HUES64 (cell line): ENCODE results near the gene SYT2.

Experiments used
- H3K27ac ChIP-seq: 2 replicates; pipeline ENCODE4 v1.7.0; 2013; ENCODE audit warnings: low read depth, low read length, inconsistent platforms
- H3K27me3 ChIP-seq: 2 replicates; pipeline ENCODE4 v1.6.1; 2013; ENCODE audit warnings: mild to moderate bottlenecking, low read length; ENCODE audit not compliant: insufficient read depth
- H3K36me3 ChIP-seq: 2 replicates; pipeline ENCODE4 v1.6.1; 2013; ENCODE audit warnings: mild to moderate bottlenecking, low read length; ENCODE audit not compliant: insufficient read depth
- H3K4me1 ChIP-seq: 2 replicates; pipeline ENCODE4 v1.6.1; 2013; ENCODE audit warnings: mild to moderate bottlenecking, low read length, moderate library complexity; ENCODE audit not compliant: insufficient read depth
- H3K4me3 ChIP-seq: 2 replicates; pipeline ENCODE4 v1.5.1; 2013; ENCODE audit warnings: mild to moderate bottlenecking, low read length, moderate library complexity
- H3K9ac ChIP-seq: 2 replicates; pipeline ENCODE4 v1.6.1; 2013; ENCODE audit warnings: mild to moderate bottlenecking, low read depth, low read length
- H3K9me3 ChIP-seq: 2 replicates; pipeline ENCODE4 v1.6.1; 2013; ENCODE audit warnings: low read depth, low read length; ENCODE audit not compliant: insufficient read depth
- WGBS: fragments of 150-250, 120-280 bp; methylation state at CpG from one replicate; pipeline ENCODE4 v1.1.7; 2013; ENCODE audit warnings: missing lambda C conversion rate; 5-methylcytosine and 5-hydroxymethylcytosine counted together

SYT2 gene

DNA sequence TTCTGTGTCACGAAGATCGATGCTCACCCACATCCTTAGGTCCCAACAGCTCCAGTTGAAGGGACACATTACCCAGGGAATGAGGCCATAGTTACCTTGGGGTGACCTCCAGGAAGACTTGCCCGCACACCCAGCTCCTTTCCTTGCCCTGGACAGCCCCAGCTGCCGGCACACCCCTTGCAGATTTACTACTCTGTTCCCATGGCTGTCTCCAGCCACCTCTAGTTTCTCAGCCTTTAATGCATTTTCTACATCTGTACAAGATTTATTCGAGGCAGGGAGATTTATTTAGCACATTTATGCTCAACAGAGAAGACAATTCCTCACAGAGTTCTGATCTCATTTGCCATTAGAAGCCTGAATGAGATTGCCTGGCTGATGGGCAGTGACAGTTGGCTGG, 36.7 kb downstream of the SYT2 start:
- no peaks in the 10 kb centered on the region for H3K9me3 ChIP-seq
- H3K36me3 ChIP-seq, result no peaks in the 10 kb centered on the region
- no peak overlapping the region for H3K27ac ChIP-seq
- WGBS, result 92% methylated on average over 5 of the region's 5 CpGs
- no peak overlapping the region for H3K4me3 ChIP-seq
- H3K9ac ChIP-seq, result no peak overlapping the region
- H3K4me1 ChIP-seq, result no peaks in the 10 kb centered on the region; the same call in 1 of the 2 replicates
- H3K27me3 ChIP-seq, result no peaks in the 10 kb centered on the region

DNA sequence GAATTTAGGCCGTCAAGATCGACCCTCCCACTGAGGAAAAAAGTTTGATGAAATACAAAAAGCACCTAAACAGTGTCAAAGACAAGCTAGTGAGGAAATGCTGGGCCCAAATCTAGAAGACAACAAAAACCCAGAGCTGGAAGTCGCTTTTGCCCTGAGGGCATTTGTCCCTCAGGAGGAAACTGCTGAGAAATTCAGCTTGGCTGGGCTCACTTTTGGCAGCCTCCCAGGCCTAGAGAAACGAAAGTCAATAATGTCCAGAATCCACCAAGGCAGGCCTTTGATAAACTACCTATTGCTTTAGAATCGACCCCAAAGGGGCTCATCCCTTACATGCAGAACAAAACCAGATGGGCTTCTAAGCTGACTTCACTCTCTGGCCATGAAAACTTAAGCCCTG, 38.9 kb downstream of the SYT2 start:
- Histone ChIP-seq H3K36me3 (no peaks in the 10 kb centered on the region), H3K9me3 (no peaks in the 10 kb centered on the region), H3K9ac (no peak overlapping the region), H3K27ac (no peak overlapping the region), H3K27me3 (no peaks in the 10 kb centered on the region), H3K4me3 (no peak overlapping the region), H3K4me1 (peaks cover 2% of the 10 kb centered on the region; the same call in 1 of the 2 replicates)
- 74% methylated on average over 5 of the region's 5 CpGs for WGBS

DNA sequence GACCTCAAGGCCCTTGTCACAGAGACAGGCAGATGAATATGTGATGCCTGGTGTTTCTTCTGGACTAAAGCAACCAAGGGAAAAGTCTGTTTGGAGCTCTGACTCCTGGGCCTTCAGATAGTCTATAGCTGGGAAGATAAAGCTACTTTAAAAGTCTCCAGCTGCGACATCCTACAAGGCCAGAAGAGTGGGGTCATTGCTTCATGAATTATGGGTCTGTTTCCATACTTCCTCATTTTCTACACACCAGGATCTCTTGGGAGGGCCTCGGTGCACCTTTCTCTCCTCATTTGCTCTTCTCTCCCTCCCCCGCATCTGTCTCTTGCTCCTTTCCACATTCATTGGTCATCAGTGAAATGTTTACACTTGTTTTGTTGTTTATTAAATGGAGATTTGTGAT, 44.8 kb downstream of the SYT2 start:
- Histone ChIP-seq H3K36me3 (no peaks in the 10 kb centered on the region), H3K9ac (no peak overlapping the region), H3K27me3 (no peaks in the 10 kb centered on the region), H3K27ac (no peak overlapping the region), H3K4me3 (no peak overlapping the region), H3K4me1 (peaks cover 2% of the 10 kb centered on the region; the same call in 1 of the 2 replicates), H3K9me3 (no peaks in the 10 kb centered on the region)
- 88% methylated on average over 3 of the region's 3 CpGs for WGBS

DNA sequence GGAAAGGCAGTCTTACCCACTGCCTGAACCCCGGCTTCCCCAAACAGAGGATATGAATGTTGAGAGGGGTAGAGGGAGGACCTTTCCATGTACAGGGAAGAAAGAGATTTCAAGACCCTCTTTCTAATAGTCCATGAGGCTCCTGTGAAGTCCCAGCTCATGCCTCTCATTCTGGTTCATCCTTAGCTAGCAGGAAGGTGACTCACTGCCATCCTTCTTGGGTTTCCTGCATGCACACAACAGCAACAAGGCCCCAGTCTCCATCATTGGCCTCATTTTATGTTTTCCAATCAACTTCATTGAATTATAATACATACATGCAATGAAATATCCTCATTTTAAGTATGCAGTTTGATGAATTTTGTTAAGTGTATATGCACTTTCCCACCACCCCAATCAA, 46.2 kb downstream of the SYT2 start:
- Histone ChIP-seq H3K4me1 (peaks cover 2% of the 10 kb centered on the region; the same call in 1 of the 2 replicates), H3K27me3 (no peaks in the 10 kb centered on the region), H3K9me3 (no peaks in the 10 kb centered on the region), H3K36me3 (no peaks in the 10 kb centered on the region), H3K27ac (no peak overlapping the region), H3K4me3 (no peak overlapping the region), H3K9ac (no peak overlapping the region)
- WGBS, result 93% methylated on average over 1 of the region's 1 CpG

DNA sequence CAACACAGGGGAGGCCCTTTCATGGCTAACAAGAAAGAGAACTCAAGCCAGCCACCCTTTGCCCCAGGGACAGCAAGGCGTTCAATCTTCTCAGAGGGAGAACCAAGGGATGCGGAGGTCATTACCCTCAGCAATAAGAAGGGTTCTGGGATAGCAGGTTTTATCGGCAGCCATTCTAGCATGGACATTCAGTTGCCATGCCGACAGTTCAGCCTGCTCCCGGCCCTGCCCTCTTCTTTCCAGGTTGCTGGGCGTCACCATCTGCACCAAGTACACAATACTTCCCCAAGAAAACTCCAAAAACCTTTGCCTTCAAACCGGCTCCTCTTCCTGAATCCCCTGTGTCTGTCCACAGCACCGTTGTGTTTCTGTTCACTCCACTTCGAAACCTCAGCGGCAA, 47.1 kb downstream of the SYT2 start:
- H3K27ac ChIP-seq, result no peak overlapping the region
- no peaks in the 10 kb centered on the region for H3K36me3 ChIP-seq
- H3K4me3 ChIP-seq, result no peak overlapping the region
- no peaks in the 10 kb centered on the region for H3K27me3 ChIP-seq
- peaks cover 2% of the 10 kb centered on the region; the same call in 1 of the 2 replicates for H3K4me1 ChIP-seq
- 84% methylated on average over 10 of the region's 10 CpGs for whole genome bisulfite sequencing
- H3K9ac ChIP-seq, result no peak overlapping the region
- H3K9me3 ChIP-seq, result no peaks in the 10 kb centered on the region

DNA sequence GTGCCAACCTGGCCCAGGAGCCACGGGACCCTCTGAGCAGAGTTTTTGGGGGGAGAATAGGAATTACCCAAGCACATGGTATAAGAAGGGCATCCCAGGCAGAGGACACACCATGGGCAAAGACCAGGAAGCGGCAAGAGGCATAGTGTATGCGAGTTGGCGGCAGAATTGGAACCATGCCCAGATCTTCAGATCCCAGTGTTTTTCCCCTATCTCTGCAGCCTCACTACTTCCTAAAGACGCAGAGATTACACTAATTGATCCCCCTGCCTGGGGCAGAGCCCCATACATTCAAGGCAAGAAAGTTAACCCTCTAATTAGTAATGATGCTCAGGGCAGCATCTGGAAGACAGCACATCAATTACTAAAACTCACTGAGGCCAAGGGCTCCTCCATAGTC, 48.2 kb downstream of the SYT2 start:
- Histone ChIP-seq H3K27ac (no peak overlapping the region), H3K36me3 (no peaks in the 10 kb centered on the region), H3K9ac (no peak overlapping the region), H3K9me3 (no peaks in the 10 kb centered on the region), H3K4me1 (peaks cover 2% of the 10 kb centered on the region; the same call in 1 of the 2 replicates), H3K27me3 (no peaks in the 10 kb centered on the region), H3K4me3 (no peak overlapping the region)
- 92% methylated on average over 5 of the region's 5 CpGs for WGBS

DNA sequence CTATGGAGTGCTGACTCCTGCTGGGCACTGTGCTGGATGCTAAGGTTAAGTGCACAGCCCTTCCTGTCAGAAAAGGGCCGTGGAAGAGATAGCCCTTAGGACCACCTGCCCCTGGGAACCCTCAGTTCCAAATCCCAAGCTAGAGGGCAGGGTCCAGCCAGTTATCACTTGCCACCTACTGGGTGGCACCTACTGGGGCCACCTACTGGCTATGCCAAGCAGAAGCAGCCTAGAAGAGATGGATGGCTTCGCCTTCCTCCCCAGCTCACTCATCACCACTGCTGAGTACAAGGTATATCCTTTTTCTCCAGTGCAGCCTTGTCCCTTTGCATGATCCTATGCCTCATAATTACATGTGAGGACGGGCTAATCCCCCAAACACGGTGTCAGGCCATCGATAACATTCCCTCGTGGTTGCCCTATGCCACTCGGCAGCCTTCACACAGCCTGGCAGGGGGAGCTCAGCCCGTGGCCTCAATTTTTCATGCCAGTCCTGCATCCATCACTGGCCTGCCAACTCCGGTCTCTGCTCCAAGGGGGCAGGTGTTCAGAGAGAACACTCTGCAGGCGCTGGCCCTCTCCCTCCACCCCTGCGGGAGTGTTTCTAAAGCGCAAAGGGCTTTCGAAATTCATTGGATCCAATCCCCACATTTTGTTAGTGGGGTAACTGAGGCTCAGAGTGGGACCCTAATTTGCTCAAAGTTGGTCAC, 49.0 kb downstream of the SYT2 start:
- WGBS, result 84% methylated on average over 13 of the region's 13 CpGs
- no peaks in the 10 kb centered on the region for H3K4me1 ChIP-seq
- H3K27me3 ChIP-seq, result no peaks in the 10 kb centered on the region

DNA sequence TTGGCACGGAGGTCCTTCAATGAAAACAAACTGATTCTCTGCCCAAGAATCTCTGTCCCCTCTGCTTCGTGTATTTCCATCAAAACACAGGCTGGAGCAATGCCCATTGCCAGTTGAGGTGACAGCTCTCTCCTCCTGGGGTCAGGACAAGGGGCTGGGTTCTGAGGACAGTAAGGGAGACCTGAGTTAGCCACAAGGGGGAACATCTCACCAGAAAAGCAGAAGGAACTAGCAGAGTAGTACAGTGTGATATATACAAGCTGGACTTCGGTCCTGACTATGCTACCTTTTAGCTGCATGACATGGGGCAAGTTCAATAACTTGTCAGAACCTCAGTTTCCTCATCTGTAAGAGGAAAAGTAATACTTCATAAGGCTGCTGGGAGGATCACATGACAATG, 50.3 kb downstream of the SYT2 start:
- H3K4me1 ChIP-seq, result no peaks in the 10 kb centered on the region
- WGBS, result 72% methylated on average over 3 of the region's 3 CpGs
- no peaks in the 10 kb centered on the region for H3K9me3 ChIP-seq
- no peaks in the 10 kb centered on the region for H3K36me3 ChIP-seq
- H3K4me3 ChIP-seq, result no peak overlapping the region
- H3K27me3 ChIP-seq, result no peaks in the 10 kb centered on the region
- H3K27ac ChIP-seq, result no peak overlapping the region
- no peak overlapping the region for H3K9ac ChIP-seq

More for the DNA sequence above, 49.0 kb downstream of the SYT2 start:
- Histone ChIP-seq H3K9me3 (no peaks in the 10 kb centered on the region), H3K9ac (no peak overlapping the region), H3K4me3 (no peak overlapping the region), H3K36me3 (no peaks in the 10 kb centered on the region), H3K27ac (no peak overlapping the region)

DNA sequence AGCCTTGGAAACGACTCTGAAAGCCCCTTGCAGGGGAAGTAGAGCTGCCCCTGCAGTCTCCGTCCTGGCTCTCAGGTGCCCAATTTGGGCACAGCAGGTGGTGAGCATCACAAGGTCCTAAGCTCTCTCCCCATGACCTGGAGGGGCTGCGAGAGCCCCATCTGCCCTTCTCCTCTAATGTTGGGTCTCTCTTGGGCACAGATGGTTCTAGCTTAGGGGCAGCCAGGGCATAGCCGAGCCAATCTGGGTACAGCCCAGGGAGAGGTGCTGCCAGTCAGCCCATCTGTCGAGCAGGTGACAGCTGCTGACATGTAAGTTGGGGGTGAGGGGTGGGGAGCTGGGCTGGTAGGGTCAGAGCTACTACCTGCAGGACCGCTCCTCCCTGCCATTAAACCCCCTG, 50.7 kb downstream of the SYT2 start:
- WGBS, result 76% methylated on average over 6 of the region's 6 CpGs
- Histone ChIP-seq H3K9me3 (no peaks in the 10 kb centered on the region), H3K4me1 (no peaks in the 10 kb centered on the region), H3K27me3 (no peaks in the 10 kb centered on the region), H3K27ac (no peak overlapping the region), H3K4me3 (no peak overlapping the region), H3K36me3 (no peaks in the 10 kb centered on the region), H3K9ac (no peak overlapping the region)

DNA sequence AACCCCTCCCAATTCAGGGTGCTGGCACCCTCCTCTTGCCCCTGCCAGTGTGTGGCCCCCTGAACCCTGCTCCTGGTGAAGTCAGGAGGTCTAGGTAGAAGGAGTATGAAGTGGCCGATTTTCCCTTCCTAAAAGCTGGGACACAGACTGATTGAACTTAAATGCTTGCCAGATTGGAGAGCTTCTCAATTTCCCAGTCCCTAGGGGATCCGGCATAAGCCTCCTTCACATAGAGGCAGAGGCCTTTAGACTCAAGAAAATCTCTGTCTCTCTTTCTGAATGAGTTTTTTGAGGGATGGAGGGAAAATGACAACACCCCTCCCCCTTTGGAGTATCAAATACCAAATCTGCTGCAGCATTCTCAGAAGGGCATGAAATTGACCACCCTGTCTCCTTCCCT, 51.5 kb downstream of the SYT2 start:
- H3K27me3 ChIP-seq, result no peaks in the 10 kb centered on the region
- WGBS, result 81% methylated on average over 2 of the region's 2 CpGs

DNA sequence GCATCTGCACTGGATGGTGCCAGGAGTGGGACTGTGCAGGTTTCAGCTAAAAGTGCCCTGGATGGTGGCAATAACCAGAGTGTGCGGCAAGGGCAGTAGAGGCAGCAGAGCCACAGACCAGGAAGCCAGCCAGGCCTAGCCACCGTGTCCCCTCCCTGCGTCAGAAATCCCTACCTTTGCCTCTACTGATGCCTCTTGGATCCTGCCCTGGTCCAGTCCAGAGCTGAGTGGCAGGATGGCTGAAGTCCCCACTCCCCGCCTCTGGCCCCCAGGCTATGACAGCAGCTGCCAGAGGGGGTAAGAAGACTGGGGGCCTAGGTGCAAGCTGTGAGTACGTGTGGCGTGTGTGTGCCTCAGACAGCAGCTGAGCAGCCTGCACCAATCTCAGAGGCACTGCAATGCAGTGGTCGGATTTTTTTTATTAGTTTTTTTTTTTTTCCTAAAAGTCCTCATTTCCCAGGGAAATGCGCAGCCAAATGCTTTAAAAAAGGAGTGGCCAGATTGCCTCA, 51.9 kb downstream of the SYT2 start:
- Histone ChIP-seq H3K4me3 (no peak overlapping the region), H3K27ac (no peak overlapping the region), H3K27me3 (no peaks in the 10 kb centered on the region), H3K9me3 (no peaks in the 10 kb centered on the region), H3K36me3 (no peaks in the 10 kb centered on the region), H3K9ac (no peak overlapping the region), H3K4me1 (no peaks in the 10 kb centered on the region)
- WGBS, result 92% methylated on average over 8 of the region's 8 CpGs

More for the DNA sequence above, 51.5 kb downstream of the SYT2 start:
- Histone ChIP-seq H3K36me3 (no peaks in the 10 kb centered on the region), H3K9ac (no peak overlapping the region), H3K4me1 (no peaks in the 10 kb centered on the region), H3K4me3 (no peak overlapping the region), H3K9me3 (no peaks in the 10 kb centered on the region), H3K27ac (no peak overlapping the region)
